ENCODE data around the gene FOXC2. TPM values are rescaled to one million over a fixed set of nuclear protein-coding genes. Genes with fewer than 3 reads are reported as not detected.

FOXC2 gene
- total and polyA plus RNA-seq, 2 donors (not counting 3 experiments of a cell fraction or from before 2014, with no cell fraction given): 7.7 to 44.0 TPM

DNA sequence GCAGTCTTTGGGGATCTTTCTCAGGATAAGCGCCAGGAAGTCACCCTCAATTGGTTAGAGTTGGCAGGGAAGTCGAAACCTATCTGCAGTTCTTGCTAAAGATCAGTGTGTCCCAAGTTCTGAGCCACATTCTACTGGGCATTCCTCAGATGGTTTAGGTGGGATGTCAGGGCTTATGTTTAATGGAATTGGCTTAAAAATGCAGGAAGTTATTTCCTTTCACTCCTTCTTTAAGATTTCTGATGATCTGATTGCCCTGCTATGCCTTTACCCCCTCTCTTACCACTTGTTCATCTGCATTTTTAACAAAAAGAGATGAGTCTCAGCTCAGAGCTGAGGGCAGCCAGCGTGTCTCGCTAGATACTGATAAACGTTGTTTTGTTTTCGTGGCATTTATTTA lies 42.5 kb downstream of the FOXC2 start:
- dilution Hi-C loops (cut with MboI; ENCODE audit: extremely low pct_ligation_motif_present, low sequenced_read_pairs) (no loop called here), intact Hi-C loops (cut with micrococcal nuclease) (no loop called here)
- Histone ChIP-seq H3K4me2 (ENCODE audit: insufficient read depth, low read length) (no peak overlapping the region), H3K9me3 (replicated peaks; ENCODE audit: control insufficient read depth, insufficient read depth, low read length) (no peaks in the 10 kb centered on the region), H3K4me3 (replicated peaks in 1 of 3; ENCODE audit: insufficient read depth in 1 of 3, low read depth in 1 of 3, low read length in 3 of 3) (no peak overlapping the region), H3K27me3 (ENCODE audit: control insufficient read depth in 2 of 2, insufficient read depth in 2 of 2, low read length in 2 of 2) (no peaks in the 10 kb centered on the region), H3K9me1 (replicated peaks; ENCODE audit: control insufficient read depth, extremely low read depth, insufficient read depth, low read length) (no peaks in the 10 kb centered on the region), H3K79me2 (ENCODE audit: control insufficient read depth, insufficient read depth, low read length) (no peaks in the 10 kb centered on the region), H3K27ac (ENCODE audit: insufficient read depth, low read depth, low read length) (no peak overlapping the region), H3K4me1 (ENCODE audit: control insufficient read depth, extremely low read depth, insufficient read depth, low read length) (no peaks in the 10 kb centered on the region), H3K9ac (replicated peaks; ENCODE audit: extremely low read depth, insufficient read depth, low read length) (no peak overlapping the region), H4K20me1 (replicated peaks; ENCODE audit: control insufficient read depth, extremely low read depth, insufficient read depth, low read length) (no peaks in the 10 kb centered on the region), H3K36me3 (ENCODE audit: control insufficient read depth in 2 of 2, extremely low read depth in 1 of 2, insufficient read depth in 2 of 2, low read length in 2 of 2) (no peaks in the 10 kb centered on the region), H2AFZ (ENCODE audit: low read depth, low read length) (no peak overlapping the region)
- CTCF ChIA-PET: interaction anchor here (1.2 to 1.9 kb wide), 2 partner anchors 18 to 33 kb away, joined by 3 read pairs; no protein-coding TSS in a partner anchor
- DNase-seq (ENCODE audit: low read depth, low spot score) (no peak), FAIRE-seq (no peak)
- no TSS peak for BruUV-seq (replicated peaks)
- POLR2A ChIA-PET: no interaction called here
- TF ChIP-seq POLR2AphosphoS5 (IDR thresholded peaks at IDR 0.05; ENCODE audit: insufficient read depth, low read depth, low read length): no peak
- TF ChIP-seq EZH2 (IDR thresholded peaks at IDR 0.05; ENCODE audit: borderline replicate concordance, low read depth, low read length, severe bottlenecking): no peak
- TF ChIP-seq, protein P1, sequence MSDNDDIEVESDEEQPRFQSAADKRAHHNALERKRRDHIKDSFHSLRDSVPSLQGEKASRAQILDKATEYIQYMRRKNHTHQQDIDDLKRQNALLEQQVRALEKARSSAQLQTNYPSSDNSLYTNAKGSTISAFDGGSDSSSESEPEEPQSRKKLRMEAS (IDR thresholded peaks at IDR 0.05; ENCODE audit: insufficient read depth, insufficient read length): no peak
- TF ChIP-seq JUN (IDR thresholded peaks at IDR 0.05; ENCODE audit: borderline replicate concordance, insufficient read depth, insufficient read length, low read depth): no peak

DNA sequence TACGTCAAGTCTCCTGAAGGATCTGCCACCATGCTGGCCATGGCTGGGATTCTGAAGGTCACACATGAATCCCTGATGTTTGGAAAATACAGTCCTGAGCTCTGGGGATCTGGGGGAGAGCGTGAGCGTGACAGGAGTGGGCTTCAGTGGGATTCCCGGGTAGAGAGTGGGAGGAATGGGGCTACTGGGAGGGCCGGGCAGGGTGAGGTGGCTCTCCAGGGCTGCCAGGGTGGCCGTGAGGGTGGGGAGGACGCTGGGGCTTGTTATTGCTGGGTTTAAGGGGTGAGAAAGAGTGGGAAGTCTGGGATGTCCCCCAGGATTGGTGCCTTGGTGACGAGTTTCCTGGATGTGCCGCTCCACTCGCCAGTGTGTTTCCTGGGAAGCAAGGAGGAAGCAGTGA lies 43.0 kb downstream of the FOXC2 start:
- Histone ChIP-seq H3K27me3 (ENCODE audit: control insufficient read depth in 2 of 2, insufficient read depth in 2 of 2, low read length in 2 of 2) (no peaks in the 10 kb centered on the region), H3K9me1 (replicated peaks; ENCODE audit: control insufficient read depth, extremely low read depth, insufficient read depth, low read length) (no peaks in the 10 kb centered on the region), H3K9ac (replicated peaks; ENCODE audit: extremely low read depth, insufficient read depth, low read length) (no peak overlapping the region), H3K4me3 (replicated peaks in 1 of 3; ENCODE audit: insufficient read depth in 1 of 3, low read depth in 1 of 3, low read length in 3 of 3) (no peak overlapping the region), H3K4me2 (ENCODE audit: insufficient read depth, low read length) (no peak overlapping the region), H4K20me1 (replicated peaks; ENCODE audit: control insufficient read depth, extremely low read depth, insufficient read depth, low read length) (no peaks in the 10 kb centered on the region), H3K36me3 (ENCODE audit: control insufficient read depth in 2 of 2, extremely low read depth in 1 of 2, insufficient read depth in 2 of 2, low read length in 2 of 2) (no peaks in the 10 kb centered on the region), H2AFZ (ENCODE audit: low read depth, low read length) (no peak overlapping the region), H3K9me3 (replicated peaks; ENCODE audit: control insufficient read depth, insufficient read depth, low read length) (no peaks in the 10 kb centered on the region), H3K79me2 (ENCODE audit: control insufficient read depth, insufficient read depth, low read length) (no peaks in the 10 kb centered on the region), H3K27ac (ENCODE audit: insufficient read depth, low read depth, low read length) (no peak overlapping the region), H3K4me1 (ENCODE audit: control insufficient read depth, extremely low read depth, insufficient read depth, low read length) (no peaks in the 10 kb centered on the region)
- FAIRE-seq: no peak
- POLR2A ChIA-PET: no interaction called here
- TF ChIP-seq, protein P2, sequence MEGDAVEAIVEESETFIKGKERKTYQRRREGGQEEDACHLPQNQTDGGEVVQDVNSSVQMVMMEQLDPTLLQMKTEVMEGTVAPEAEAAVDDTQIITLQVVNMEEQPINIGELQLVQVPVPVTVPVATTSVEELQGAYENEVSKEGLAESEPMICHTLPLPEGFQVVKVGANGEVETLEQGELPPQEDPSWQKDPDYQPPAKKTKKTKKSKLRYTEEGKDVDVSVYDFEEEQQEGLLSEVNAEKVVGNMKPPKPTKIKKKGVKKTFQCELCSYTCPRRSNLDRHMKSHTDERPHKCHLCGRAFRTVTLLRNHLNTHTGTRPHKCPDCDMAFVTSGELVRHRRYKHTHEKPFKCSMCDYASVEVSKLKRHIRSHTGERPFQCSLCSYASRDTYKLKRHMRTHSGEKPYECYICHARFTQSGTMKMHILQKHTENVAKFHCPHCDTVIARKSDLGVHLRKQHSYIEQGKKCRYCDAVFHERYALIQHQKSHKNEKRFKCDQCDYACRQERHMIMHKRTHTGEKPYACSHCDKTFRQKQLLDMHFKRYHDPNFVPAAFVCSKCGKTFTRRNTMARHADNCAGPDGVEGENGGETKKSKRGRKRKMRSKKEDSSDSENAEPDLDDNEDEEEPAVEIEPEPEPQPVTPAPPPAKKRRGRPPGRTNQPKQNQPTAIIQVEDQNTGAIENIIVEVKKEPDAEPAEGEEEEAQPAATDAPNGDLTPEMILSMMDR (IDR thresholded peaks at IDR 0.05; ENCODE audit: extremely low read depth in 1 of 2, insufficient read depth in 1 of 2, low read depth in 1 of 2, low read length in 2 of 2): no peak
- TF ChIP-seq GATA2 (IDR thresholded peaks at IDR 0.05; ENCODE audit: insufficient read depth, insufficient read length, low read depth, low read length): no peak
- TF ChIP-seq FOS (IDR thresholded peaks at IDR 0.05; ENCODE audit: borderline replicate concordance, insufficient read depth, low read length): no peak
- no peak for TF ChIP-seq MYC (IDR thresholded peaks at IDR 0.05; ENCODE audit: low read depth, low read length)
- TF ChIP-seq, protein P1 (IDR thresholded peaks at IDR 0.05; ENCODE audit: insufficient read depth, insufficient read length): no peak
- TF ChIP-seq POLR2AphosphoS5 (IDR thresholded peaks at IDR 0.05; ENCODE audit: insufficient read depth, low read depth, low read length): no peak
- TF ChIP-seq POLR2A (IDR thresholded peaks at IDR 0.05; ENCODE audit: low read depth, low read length): no peak
- TF ChIP-seq JUN (IDR thresholded peaks at IDR 0.05; ENCODE audit: borderline replicate concordance, insufficient read depth, insufficient read length, low read depth): no peak
- CTCF ChIA-PET: no interaction called here
- no TSS peak for BruUV-seq (replicated peaks)
- no peak for DNase-seq (ENCODE audit: low read depth, low spot score)
- intact Hi-C loops (cut with micrococcal nuclease) (no loop called here), dilution Hi-C loops (cut with MboI; ENCODE audit: extremely low pct_ligation_motif_present, low sequenced_read_pairs) (no loop called here)

Measured in endothelial cell of umbilical vein (primary cell).